Ovary (tissue), 3 donors: ENCODE measurements around the gene PRKCD.

Experiments
- POLR2A ChIP-seq: fragments of 450-650 bp; IDR thresholded peaks from one replicate; pipeline ENCODE4 v1.6.1; 2017; ENCODE audit warnings: antibody characterized with exemption, mild to moderate bottlenecking, moderate library complexity
- TF ChIP-seq, protein P1 (sequence below), 3 donors: fragments of 450-650 bp in 2 of 3; fragments of 200-600 bp in 1 of 3; IDR thresholded peaks; one replicate each; pipeline versions ENCODE4 v1.5.1 to v1.8.0; 2016 to 2022; ENCODE audit warnings: antibody characterized with exemption in 3 of 3, mild to moderate bottlenecking in 1 of 3
- donor health status: DM: no; HTN: no; CAD: no.

DNA sequence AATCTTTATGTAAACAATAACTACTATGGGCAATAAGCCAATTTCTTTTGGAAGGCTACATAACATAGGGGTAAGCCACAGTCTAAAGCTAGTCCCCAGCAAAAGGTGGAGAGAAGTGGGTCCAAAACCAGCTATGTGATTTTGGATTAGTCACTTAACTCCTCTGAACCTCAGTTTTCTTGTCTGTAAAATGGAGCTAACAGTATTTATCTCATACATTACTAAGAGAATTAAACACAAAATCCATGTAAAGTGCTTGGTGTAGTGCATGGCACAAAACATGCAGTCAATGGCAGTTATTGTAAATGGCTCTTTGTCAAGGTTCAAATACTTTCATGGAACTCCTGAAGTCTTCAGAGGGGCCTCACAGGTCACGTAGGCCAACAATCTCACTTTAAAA, 44.1 kb upstream of the PRKCD start:
- TF ChIP-seq, protein P1, sequence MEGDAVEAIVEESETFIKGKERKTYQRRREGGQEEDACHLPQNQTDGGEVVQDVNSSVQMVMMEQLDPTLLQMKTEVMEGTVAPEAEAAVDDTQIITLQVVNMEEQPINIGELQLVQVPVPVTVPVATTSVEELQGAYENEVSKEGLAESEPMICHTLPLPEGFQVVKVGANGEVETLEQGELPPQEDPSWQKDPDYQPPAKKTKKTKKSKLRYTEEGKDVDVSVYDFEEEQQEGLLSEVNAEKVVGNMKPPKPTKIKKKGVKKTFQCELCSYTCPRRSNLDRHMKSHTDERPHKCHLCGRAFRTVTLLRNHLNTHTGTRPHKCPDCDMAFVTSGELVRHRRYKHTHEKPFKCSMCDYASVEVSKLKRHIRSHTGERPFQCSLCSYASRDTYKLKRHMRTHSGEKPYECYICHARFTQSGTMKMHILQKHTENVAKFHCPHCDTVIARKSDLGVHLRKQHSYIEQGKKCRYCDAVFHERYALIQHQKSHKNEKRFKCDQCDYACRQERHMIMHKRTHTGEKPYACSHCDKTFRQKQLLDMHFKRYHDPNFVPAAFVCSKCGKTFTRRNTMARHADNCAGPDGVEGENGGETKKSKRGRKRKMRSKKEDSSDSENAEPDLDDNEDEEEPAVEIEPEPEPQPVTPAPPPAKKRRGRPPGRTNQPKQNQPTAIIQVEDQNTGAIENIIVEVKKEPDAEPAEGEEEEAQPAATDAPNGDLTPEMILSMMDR (IDR thresholded peaks at IDR 0.05): no peak
- TF ChIP-seq POLR2A: no peak
